ENCODE results near the gene MSI2. TPM values are rescaled to one million over a fixed set of nuclear protein-coding genes. Genes with fewer than 3 reads are reported as not detected.
"Not testable (repeated sequence)": the region's sequence is repeated elsewhere in the genome, so short reads cannot be mapped to it uniquely, and the experiment has no call there.

Gene MSI2
- total RNA-seq, 1 donor from 2014 or later = 31.3 TPM

DNA sequence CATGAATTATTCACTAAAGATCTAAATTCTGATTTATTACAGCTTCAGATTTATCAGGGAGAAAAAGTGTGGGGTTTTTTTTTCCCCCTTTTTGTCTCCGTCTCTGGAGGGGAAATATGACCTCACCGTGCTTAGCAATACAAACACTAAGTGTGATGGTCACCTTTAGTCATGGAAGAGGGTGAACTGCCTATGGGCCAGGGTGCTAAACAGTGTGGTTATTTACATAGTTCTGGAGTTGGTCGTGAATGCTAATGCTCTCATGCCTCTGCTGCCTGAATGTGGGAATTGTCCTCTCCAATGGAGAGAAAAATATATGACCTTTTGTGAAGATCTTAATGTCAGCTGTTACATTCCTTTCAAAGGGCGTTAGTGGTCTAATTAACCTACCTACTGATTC, 44.8 kb upstream of the MSI2 start:
- TF ChIP-seq CTCF (IDR thresholded peaks at IDR 0.05) = no peak
- intact Hi-C loops (cut with DNase I) = no loop called here
- H3K27ac ChIP-seq = no peak overlapping the region
- H3K27me3 ChIP-seq = no peaks in the 10 kb centered on the region
- peaks cover 4% of the 10 kb centered on the region for H3K9me3 ChIP-seq
- H3K4me3 ChIP-seq = no peak overlapping the region
- DNase-seq = no peak
- no peaks in the 10 kb centered on the region for H3K4me1 ChIP-seq
- H3K36me3 ChIP-seq = no peaks in the 10 kb centered on the region
- ATAC-seq = no peak

DNA sequence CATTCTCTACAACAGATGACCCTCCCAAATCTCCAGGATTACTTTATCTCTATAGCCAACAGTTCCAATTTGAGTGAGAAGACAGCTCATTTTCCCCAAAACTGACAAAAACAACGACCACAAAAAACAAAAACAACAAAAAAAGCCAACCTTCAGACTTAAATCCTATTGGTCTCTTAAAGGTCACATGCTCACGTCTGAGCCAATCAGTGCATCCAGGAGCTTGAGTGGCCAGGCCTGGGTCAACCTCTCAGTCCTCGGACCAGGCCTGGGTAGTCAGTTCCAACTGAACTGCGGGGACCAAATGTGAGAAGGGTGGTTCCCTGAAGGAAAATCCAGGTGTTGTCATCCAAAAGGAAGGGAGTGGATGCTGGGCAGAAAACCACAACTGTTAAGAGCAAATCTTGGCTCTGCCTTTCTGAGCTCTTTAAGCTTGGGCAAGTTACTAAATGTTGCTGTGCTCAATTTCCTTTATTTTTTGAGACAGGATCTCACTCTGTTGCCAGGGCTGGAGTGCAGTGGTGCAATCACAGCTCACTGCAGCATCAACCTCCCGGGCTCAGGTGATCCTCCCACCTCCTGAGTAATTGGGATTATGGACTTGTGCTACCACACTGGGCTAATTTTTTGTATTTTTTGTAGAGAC, 43.0 kb upstream of the MSI2 start:
- Histone ChIP-seq H3K36me3 (no peaks in the 10 kb centered on the region), H3K9me3 (peaks cover 1% of the 10 kb centered on the region), H3K4me1 (no peaks in the 10 kb centered on the region), H3K27ac (no peak overlapping the region), H3K27me3 (no peaks in the 10 kb centered on the region), H3K4me3 (no peak overlapping the region)
- TF ChIP-seq CTCF (IDR thresholded peaks at IDR 0.05) = no peak
- ATAC-seq = no peak
- intact Hi-C loops (cut with DNase I) = no loop called here
- DNase-seq = no peak

- DNase-seq (no peak), ATAC-seq (no peak)
- no peak overlapping the region for H3K27ac ChIP-seq
- intact Hi-C loops (cut with DNase I) = no loop called here
- TF ChIP-seq CTCF (IDR thresholded peaks at IDR 0.05) = no peak
- H3K4me3 ChIP-seq = no peak overlapping the region
- no peaks in the 10 kb centered on the region for H3K9me3 ChIP-seq
- no peaks in the 10 kb centered on the region for H3K27me3 ChIP-seq
- H3K4me1 ChIP-seq = no peaks in the 10 kb centered on the region
- no peaks in the 10 kb centered on the region for H3K36me3 ChIP-seq
These were observed 41.0 kb upstream of the MSI2 start for GRCh38 chr17:57215317-57215716.

DNA sequence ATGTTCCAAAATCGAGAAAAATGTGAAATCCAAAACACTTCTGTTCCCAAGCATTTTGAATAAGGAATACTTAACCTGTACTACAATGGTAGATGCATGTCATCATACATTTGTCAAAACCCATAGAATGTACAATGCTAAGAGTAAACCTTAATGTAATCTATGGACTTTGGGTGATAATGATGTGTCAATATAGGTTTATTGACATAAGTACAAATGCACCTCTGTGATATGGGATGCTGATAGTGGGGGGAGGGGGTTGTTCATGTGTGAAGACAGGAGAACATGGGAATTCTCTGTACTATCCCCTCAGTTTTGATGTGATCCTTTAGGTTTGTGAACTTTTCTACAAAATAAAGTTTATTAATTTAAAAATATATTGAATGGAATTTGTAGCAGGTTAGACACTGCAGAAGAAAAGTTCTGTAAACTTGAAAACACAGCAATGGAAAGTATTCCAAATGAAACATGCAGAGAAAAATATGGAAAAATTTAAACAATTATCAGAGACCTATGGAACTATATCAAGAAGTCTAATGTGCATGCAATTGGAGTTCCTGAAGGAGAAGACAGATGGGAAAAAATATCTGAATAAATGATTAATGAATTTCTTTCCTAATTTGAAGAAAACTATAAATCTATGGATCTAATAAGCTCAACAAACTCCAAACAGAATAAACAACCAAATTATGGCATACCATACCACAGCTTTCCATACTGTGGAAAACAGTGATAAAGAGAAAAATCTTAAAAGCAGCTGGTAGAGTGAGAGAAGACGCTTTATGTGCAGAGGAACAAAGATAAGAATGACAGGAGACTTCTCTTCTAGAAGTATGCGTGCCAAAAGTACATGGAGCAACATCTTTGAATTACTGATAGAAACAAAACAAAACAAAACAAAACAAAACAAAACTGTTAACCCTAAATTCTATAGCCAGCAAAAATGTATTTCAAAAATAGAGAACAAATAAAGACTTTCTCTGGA, 34.7 kb upstream of the MSI2 start:
- Histone ChIP-seq H3K4me3 (no peak overlapping the region), H3K4me1 (no peaks in the 10 kb centered on the region), H3K27ac (no peak overlapping the region), H3K27me3 (no peaks in the 10 kb centered on the region), H3K9me3 (no peaks in the 10 kb centered on the region), H3K36me3 (no peaks in the 10 kb centered on the region)
- TF ChIP-seq CTCF (IDR thresholded peaks at IDR 0.05) = no peak
- ATAC-seq (no peak), DNase-seq (no peak)
- intact Hi-C loops (cut with DNase I) = no loop called here

DNA sequence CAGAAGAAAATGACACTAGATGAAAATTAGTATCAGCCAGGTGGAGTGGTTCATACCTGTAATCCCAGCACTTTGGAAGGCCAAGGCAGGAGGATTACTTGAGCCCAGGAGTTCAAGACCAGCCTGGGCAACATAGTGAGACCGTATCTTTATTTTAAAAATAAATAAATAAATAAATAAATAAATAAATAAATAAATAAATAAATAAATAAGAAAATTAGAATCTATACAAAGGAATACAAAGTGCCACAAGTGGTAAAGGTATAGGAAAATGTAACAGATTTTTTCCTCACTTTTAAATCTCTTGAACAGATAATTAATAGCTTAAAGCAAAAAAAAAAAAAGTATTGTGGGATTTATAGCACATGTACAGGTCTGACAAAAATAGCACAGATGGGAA, 33.9 kb upstream of the MSI2 start:
- DNase-seq; H3K27me3 ChIP-seq; H3K36me3 ChIP-seq; ATAC-seq; intact Hi-C loops (cut with DNase I); H3K4me1 ChIP-seq; H3K9me3 ChIP-seq; H3K4me3 ChIP-seq; H3K27ac ChIP-seq: not testable (repeated sequence)

DNA sequence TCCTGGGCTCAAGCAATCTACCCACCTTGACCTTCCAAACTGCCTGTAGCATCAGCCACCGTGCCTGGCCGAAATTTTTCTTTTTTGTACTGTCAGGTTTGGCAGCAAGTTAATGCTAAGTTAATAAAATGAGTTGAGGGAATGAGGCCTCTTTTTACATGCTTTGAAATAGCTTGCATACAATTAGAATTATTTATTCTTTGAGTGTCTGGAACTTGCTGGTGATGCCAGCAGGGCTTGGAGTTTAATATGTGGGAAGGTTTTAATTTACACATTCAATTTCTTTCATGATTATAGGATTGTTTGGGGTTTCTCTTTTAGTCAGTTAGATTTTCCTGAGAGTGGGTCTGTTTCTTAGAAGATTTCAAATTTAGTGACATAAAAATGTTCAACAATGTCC, 31.2 kb upstream of the MSI2 start:
- H3K27me3 ChIP-seq = no peaks in the 10 kb centered on the region
- no peak overlapping the region for H3K4me3 ChIP-seq
- no peak overlapping the region for H3K27ac ChIP-seq
- DNase-seq (no peak), ATAC-seq (no peak)
- H3K9me3 ChIP-seq = no peaks in the 10 kb centered on the region
- intact Hi-C loops (cut with DNase I) = no loop called here
- no peaks in the 10 kb centered on the region for H3K4me1 ChIP-seq
- no peak for TF ChIP-seq CTCF (IDR thresholded peaks at IDR 0.05)
- H3K36me3 ChIP-seq = no peaks in the 10 kb centered on the region

Measured in upper lobe of right lung (tissue), 1 donor.